Endothelial cell of umbilical vein (primary cell): ENCODE measurements around the gene PDE7B. TPM values are rescaled to one million over a fixed set of nuclear protein-coding genes. Genes with fewer than 3 reads are reported as not detected.
A peak's percentile ranks its signal among the peaks of the same experiment; 100 is the strongest.

ENCODE experiments used
- BruUV-seq: library from RNA; stranded (reverse); fragments of 400-500 nt; replicated peaks from 2 replicates; lab custom pipeline; 2021; lab: Mats Ljungman, UMichigan
- CTCF ChIA-PET: fragments of 300-600, 350-600 bp; sonication (Branson Sonifier 250); formaldehyde crosslinking; loops from one replicate; lab custom pipeline; 2021; ENCODE audit warnings: antibody characterized with exemption, inconsistent platforms; lab: Charles Lee
- POLR2A ChIA-PET: fragments of 300-600, 350-600 bp; sonication (Branson Sonifier 250); formaldehyde crosslinking; loops from one replicate; lab custom pipeline; 2021; ENCODE audit warnings: antibody characterized with exemption, inconsistent platforms; lab: Charles Lee
- DNase-seq: peaks from one replicate; pipeline ENCODE4 v3.0.0-alpha.2; 2011; ENCODE audit warnings: low read depth, low spot score
- FAIRE-seq: peaks from 2 replicates; lab custom pipeline; 2011; peaks lifted over from hg19 to GRCh38; lab: Jason Lieb, UNC
- H2AFZ ChIP-seq: 2 replicates; pipeline ENCODE4 v1.6.0; 2012; ENCODE audit warnings: low read depth, low read length, control low read depth, inconsistent platforms
- H3K27ac ChIP-seq: 2 replicates; pipeline ENCODE4 v1.5.1; 2011; ENCODE audit warnings: low read depth, mild to moderate bottlenecking, control low read depth, low read length, moderate library complexity; ENCODE audit not compliant: insufficient read depth
- H3K27me3 ChIP-seq, 2 experiments: 2 replicates each; pipeline versions ENCODE4 v1.6.0 to v1.6.1; 2011; ENCODE audit warnings: low read length in 2 of 2, mixed read lengths in 1 of 2; ENCODE audit not compliant: control insufficient read depth in 2 of 2, insufficient read depth in 2 of 2
- H3K36me3 ChIP-seq, 2 experiments: 2 replicates in 1 of 2; 3 replicates in 1 of 2; pipeline ENCODE4 v1.5.1; 2011; ENCODE audit warnings: low read length in 2 of 2, mild to moderate bottlenecking in 1 of 2, moderate library complexity in 1 of 2; ENCODE audit not compliant: control insufficient read depth in 2 of 2, insufficient read depth in 2 of 2; ENCODE audit errors: extremely low read depth in 1 of 2
- H3K4me1 ChIP-seq: 3 replicates; pipeline ENCODE4 v1.5.1; 2011; ENCODE audit warnings: mild to moderate bottlenecking, low read length; ENCODE audit not compliant: control insufficient read depth, insufficient read depth; ENCODE audit errors: extremely low read depth
- H3K4me2 ChIP-seq: 2 replicates; pipeline ENCODE4 v1.6.1; 2011; ENCODE audit warnings: low read length, control low read depth, mixed read lengths; ENCODE audit not compliant: insufficient read depth
- H3K4me3 ChIP-seq, 3 experiments: fragments of 200-600 bp in 1 of 3; sonication (generic), shearing (Covaris generic) in 1 of 3; replicated peaks in 1 of 3; 2 replicates each; pipeline ENCODE4 v1.5.1; 2011 to 2016; ENCODE audit warnings: control low read depth in 3 of 3, low read length in 3 of 3, mild to moderate bottlenecking in 2 of 3, inconsistent platforms in 1 of 3, low read depth in 1 of 3, moderate library complexity in 1 of 3; ENCODE audit not compliant: insufficient read depth in 1 of 3
- H3K79me2 ChIP-seq: 2 replicates; pipeline ENCODE4 v1.6.0; 2012; ENCODE audit warnings: low read length, inconsistent platforms; ENCODE audit not compliant: control insufficient read depth, insufficient read depth
- H3K9ac ChIP-seq: replicated peaks from 2 replicates; pipeline ENCODE3; 2011; ENCODE audit warnings: low read length, control low read depth; ENCODE audit not compliant: insufficient read depth; ENCODE audit errors: extremely low read depth
- H3K9me1 ChIP-seq: replicated peaks from 3 replicates; pipeline ENCODE4 v1.6.0; 2011; ENCODE audit warnings: mild to moderate bottlenecking, low read length; ENCODE audit not compliant: control insufficient read depth, insufficient read depth; ENCODE audit errors: extremely low read depth
- H3K9me3 ChIP-seq: replicated peaks from 2 replicates; pipeline ENCODE4 v1.5.1; 2012; ENCODE audit warnings: low read length, inconsistent platforms; ENCODE audit not compliant: control insufficient read depth, insufficient read depth
- H4K20me1 ChIP-seq: replicated peaks from 2 replicates; pipeline ENCODE3; 2011; ENCODE audit warnings: mild to moderate bottlenecking, low read length; ENCODE audit not compliant: control insufficient read depth, insufficient read depth; ENCODE audit errors: extremely low read depth
- CTCF ChIP-seq, 2 donors: IDR thresholded peaks; 1 replicate in 1 of 2; 2 replicates in 1 of 2; pipeline ENCODE4 v1.5.1; 2011; ENCODE audit warnings: low read length in 2 of 2, mild to moderate bottlenecking in 2 of 2, moderate library complexity in 2 of 2, control low read depth in 1 of 2, inconsistent platforms in 1 of 2, low read depth in 1 of 2; ENCODE audit not compliant: insufficient read depth in 1 of 2; ENCODE audit errors: extremely low read depth in 1 of 2
- EZH2 ChIP-seq: IDR thresholded peaks from 2 replicates; pipeline ENCODE4 v1.6.1; 2012; ENCODE audit warnings: borderline replicate concordance, low read depth, mild to moderate bottlenecking, moderate library complexity, low read length, inconsistent platforms; ENCODE audit not compliant: severe bottlenecking
- FOS ChIP-seq: IDR thresholded peaks from 2 replicates; pipeline ENCODE4 v1.6.1; 2011; ENCODE audit warnings: mild to moderate bottlenecking, low read length, moderate library complexity, borderline replicate concordance; ENCODE audit not compliant: insufficient read depth
- GATA2 ChIP-seq: IDR thresholded peaks from 2 replicates; pipeline ENCODE4 v1.7.0; 2011; ENCODE audit warnings: low read depth, mild to moderate bottlenecking, moderate library complexity, mixed read lengths, low read length; ENCODE audit not compliant: insufficient read length, insufficient read depth
- JUN ChIP-seq: IDR thresholded peaks from 2 replicates; pipeline ENCODE4 v1.6.1; 2011; ENCODE audit warnings: borderline replicate concordance, low read depth; ENCODE audit not compliant: insufficient read length, insufficient read depth
- MYC ChIP-seq: IDR thresholded peaks from one replicate; pipeline ENCODE4 v1.6.1; 2011; ENCODE audit warnings: mild to moderate bottlenecking, low read depth, low read length
- POLR2A ChIP-seq: IDR thresholded peaks from 2 replicates; pipeline ENCODE4 v1.6.1; 2012; ENCODE audit warnings: low read depth, mild to moderate bottlenecking, control low read depth, low read length
- POLR2AphosphoS5 ChIP-seq: IDR thresholded peaks from 2 replicates; pipeline ENCODE4 v1.6.1; 2012; ENCODE audit warnings: low read depth, mild to moderate bottlenecking, control low read depth, low read length, moderate library complexity; ENCODE audit not compliant: insufficient read depth
- dilution Hi-C: fragments of 300-500 bp; cut with MboI; formaldehyde crosslinking; loops from one replicate; pipeline ENCODE4 v1.15.0; 2019; ENCODE audit warnings: low sequenced_read_pairs; ENCODE audit not compliant: extremely low pct_ligation_motif_present
- intact Hi-C: fragments of 100-400 bp; cut with micrococcal nuclease; formaldehyde crosslinking; loops from one replicate; pipeline ENCODE4 v1.10.0; 2022
- polyA plus RNA-seq, 4 experiments: library from polyadenylated mRNA; depleted of rRNA in 3 of 4; stranded (reverse) in 3 of 4; unstranded in 1 of 4; fragments of >200 nt; gene quantifications; 2 replicates each; pipeline versions ENCODE4 v1.2.1 to v1.2.3, GENCODE V29; 2011 to 2012; ENCODE audit warnings: missing spikeins in 1 of 4
- total RNA-seq: library from RNA; stranded (reverse); gene quantifications from 2 replicates; pipeline ENCODE4 v1.2.3, GENCODE V29; 2021
- TF ChIP-seq, protein P1 (sequence below): IDR thresholded peaks from 2 replicates; pipeline ENCODE4 v1.6.1; 2011; ENCODE audit not compliant: insufficient read depth, insufficient read length

The PDE7B gene
- total and polyA plus RNA-seq, 2 donors (not counting 3 experiments of a cell fraction or from before 2014, with no cell fraction given) = 20.6 to 25.1 TPM

GRCh38 chr6:136226674-136227377 lies 375.3 kb downstream of the PDE7B start:
- BruUV-seq = no TSS peak
- H3K4me3 ChIP-seq = no peak overlapping the region
- H4K20me1 ChIP-seq = no peaks in the 10 kb centered on the region
- no peaks in the 10 kb centered on the region for H3K9me1 ChIP-seq
- no peaks in the 10 kb centered on the region for H3K27me3 ChIP-seq
- no peaks in the 10 kb centered on the region for H3K9me3 ChIP-seq
- peak overlapping the region; percentile 31 for H3K4me2 ChIP-seq
- no peak overlapping the region for H3K9ac ChIP-seq
- H3K27ac ChIP-seq = no peak overlapping the region
- POLR2A ChIA-PET = interaction anchor here (0.6 kb wide), 1 partner anchor 196 kb away, joined by 7 read pairs; no protein-coding TSS in a partner anchor
- dilution Hi-C loops = no loop called here
- FAIRE-seq = no peak
- CTCF ChIA-PET = interaction anchor here (0.6 to 3.8 kb wide), 42 partner anchors 8 to 1082 kb away, joined by 3 to 113 read pairs (median 4); no protein-coding TSS in a partner anchor
- intact Hi-C loops = loop anchor here (1.0 to 2.0 kb wide), 7 partner anchors 90 to 776 kb away; no protein-coding TSS in a partner anchor
- H3K36me3 ChIP-seq = no peaks in the 10 kb centered on the region
- no peak for TF ChIP-seq POLR2AphosphoS5
- TF ChIP-seq, protein P1, sequence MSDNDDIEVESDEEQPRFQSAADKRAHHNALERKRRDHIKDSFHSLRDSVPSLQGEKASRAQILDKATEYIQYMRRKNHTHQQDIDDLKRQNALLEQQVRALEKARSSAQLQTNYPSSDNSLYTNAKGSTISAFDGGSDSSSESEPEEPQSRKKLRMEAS = no peak
- no peak for TF ChIP-seq JUN
- no peak for TF ChIP-seq CTCF (IDR thresholded peaks at IDR 0.05; ENCODE audit: extremely low read depth in 1 of 2, insufficient read depth in 1 of 2, low read depth in 1 of 2, low read length in 2 of 2)
- TF ChIP-seq FOS = no peak
- no peak for TF ChIP-seq POLR2A
- TF ChIP-seq MYC = no peak
- no peak for TF ChIP-seq EZH2
- no peak for TF ChIP-seq GATA2
- no peaks in the 10 kb centered on the region for H3K4me1 ChIP-seq
- H3K79me2 ChIP-seq = no peaks in the 10 kb centered on the region
- DNase-seq = no peak
- no peak overlapping the region for H2AFZ ChIP-seq
